Stomach (tissue), 9 donors: ENCODE results near the gene PALLD. TPM values are rescaled to one million over a fixed set of nuclear protein-coding genes. Genes with fewer than 3 reads are reported as not detected.
A peak's percentile ranks its signal among the peaks of the same experiment; 100 is the strongest.

Experiments used
- DNase-seq, 2 donors: peaks; one replicate each; pipeline versions ENCODE4 v3.0.0 to v3.0.0-alpha.2; 2013 to 2019
- H3K27ac ChIP-seq, 5 donors: fragments of 200-600 bp in 4 of 5; sonication (generic) in 4 of 5; one replicate each; pipeline ENCODE4 v1.5.1; 2013 to 2019; ENCODE audit warnings: mild to moderate bottlenecking in 1 of 5, moderate library complexity in 1 of 5
- H3K27me3 ChIP-seq, 3 donors: fragments of 200-600 bp; sonication (generic); one replicate each; pipeline ENCODE4 v1.5.1; 2017 to 2019; ENCODE audit warnings: mixed run types in 1 of 3
- H3K36me3 ChIP-seq, 4 donors: fragments of 200-600 bp; sonication (generic); 1 replicate in 3 of 4; 2 replicates in 1 of 4; pipeline ENCODE4 v1.5.1; 2016 to 2019
- H3K4me1 ChIP-seq, 4 donors: fragments of 200-600 bp; sonication (generic); one replicate each; pipeline ENCODE4 v1.5.1; 2016 to 2019
- H3K4me3 ChIP-seq, 4 donors: fragments of 200-600 bp; sonication (generic) in 3 of 4; one replicate each; pipeline ENCODE4 v1.5.1; 2016 to 2019; ENCODE audit warnings: mild to moderate bottlenecking in 1 of 4
- H3K9me3 ChIP-seq, 4 donors: fragments of 200-600 bp; sonication (generic); one replicate each; pipeline ENCODE4 v1.5.1; 2016 to 2019
- EP300 ChIP-seq: sonication (generic); formaldehyde crosslinking; IDR thresholded peaks from one replicate; pipeline ENCODE4 v1.6.1; 2017; ENCODE audit warnings: antibody characterized with exemption
- POLR2A ChIP-seq, 4 donors: fragments of 450-650 bp; IDR thresholded peaks; one replicate each; pipeline ENCODE4 v1.6.1; 2016; ENCODE audit warnings: antibody characterized with exemption in 4 of 4, control low read depth in 2 of 4, mild to moderate bottlenecking in 1 of 4, moderate library complexity in 1 of 4
- POLR2AphosphoS5 ChIP-seq, 3 donors: sonication (generic); formaldehyde crosslinking; IDR thresholded peaks; one replicate each; pipeline ENCODE4 v1.6.1; 2016; ENCODE audit warnings: antibody characterized with exemption in 3 of 3
- WGBS, 5 donors: extraction: QIAGEN DNeasy Blood & Tissue Kit in 3 of 5; methylation state at CpG; one replicate each; pipeline versions ENCODE4 v1.1.5 to v1.1.7; 2013 to 2018; 5-methylcytosine and 5-hydroxymethylcytosine counted together
- intact Hi-C: fragments of 100-400 bp; cut with DNase I; formaldehyde crosslinking; loops from one replicate; pipeline ENCODE4 v1.15.1; 2023; ENCODE audit warnings: low total_unique reads
- polyA plus RNA-seq, 3 donors: library from polyadenylated mRNA; stranded (reverse); fragments of 200-250 nt; gene quantifications; one replicate each; pipeline ENCODE4 v1.2.3, GENCODE V29; 2013
- total RNA-seq, 5 donors: library from RNA; depleted of rRNA; stranded (reverse); fragments of >200 nt; gene quantifications; one replicate each; pipeline versions ENCODE4 v1.1.0 to v1.2.3, GENCODE V29; 2014 to 2016
- TF ChIP-seq, protein P1 (sequence below), 7 experiments: fragments of 450-650 bp in 4 of 7; fragments of 200-600 bp in 3 of 7; sonication (generic) in 3 of 7; IDR thresholded peaks; one replicate each; pipeline ENCODE4 v1.5.1; 2016 to 2019; ENCODE audit warnings: antibody characterized with exemption in 7 of 7, control low read depth in 2 of 7, mild to moderate bottlenecking in 1 of 7
- donor health status: healthy with polysubstance abuse.
- donor health status: Bipolar disorder and iron deficiency.
- donor health status: healthy.

The PALLD gene
- total and polyA plus RNA-seq, 8 donors = 75.9 to 984 (median 206) TPM

DNA sequence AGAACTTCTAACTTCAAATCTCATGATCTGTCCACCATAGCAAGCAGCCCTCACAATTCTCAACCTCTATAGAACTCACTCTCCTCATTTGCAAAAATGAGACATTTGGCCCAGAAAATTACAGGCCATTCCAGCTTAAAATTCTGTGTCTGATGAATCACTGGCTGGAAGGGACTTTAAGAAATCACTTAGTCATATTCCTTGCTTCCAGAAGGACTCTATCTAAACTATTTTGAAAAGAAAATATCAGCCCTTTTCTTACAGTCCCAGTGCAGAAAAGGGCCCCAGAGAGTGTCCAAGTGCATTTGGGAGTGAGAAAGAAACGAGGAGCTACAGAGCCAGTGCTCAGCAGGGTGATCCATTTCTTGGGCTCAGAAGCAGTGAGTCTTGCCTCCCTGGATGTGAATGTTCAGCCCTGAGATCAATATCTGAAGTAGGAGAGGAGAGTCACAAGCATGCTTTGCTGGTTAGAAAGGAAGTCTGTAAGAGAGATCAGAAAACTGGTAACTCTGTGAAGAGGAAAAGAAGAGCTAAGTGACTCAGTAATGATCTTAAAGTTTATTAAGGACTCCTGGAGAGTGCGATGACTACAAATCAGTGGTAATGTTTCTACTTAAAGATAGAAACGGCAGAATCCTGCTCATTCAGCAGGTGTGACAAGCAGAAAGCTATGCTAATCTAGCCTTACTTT lies 139.8 kb downstream of the PALLD start:
- Histone ChIP-seq H3K4me3 (no peak overlapping the region), H3K9me3 (no peaks in the 10 kb centered on the region), H3K27ac (peak overlapping the region; percentile 38 to 75 (median 58)), H3K36me3 (no peaks in the 10 kb centered on the region), H3K27me3 (peaks cover 0 to 14% (median 0%) of the 10 kb centered on the region in 3 donors), H3K4me1 (peaks cover 10 to 38% (median 30%) of the 10 kb centered on the region in 4 donors)
- DNase-seq = peak in 1 of 2 donors; percentile 58
- TF ChIP-seq, protein P1, sequence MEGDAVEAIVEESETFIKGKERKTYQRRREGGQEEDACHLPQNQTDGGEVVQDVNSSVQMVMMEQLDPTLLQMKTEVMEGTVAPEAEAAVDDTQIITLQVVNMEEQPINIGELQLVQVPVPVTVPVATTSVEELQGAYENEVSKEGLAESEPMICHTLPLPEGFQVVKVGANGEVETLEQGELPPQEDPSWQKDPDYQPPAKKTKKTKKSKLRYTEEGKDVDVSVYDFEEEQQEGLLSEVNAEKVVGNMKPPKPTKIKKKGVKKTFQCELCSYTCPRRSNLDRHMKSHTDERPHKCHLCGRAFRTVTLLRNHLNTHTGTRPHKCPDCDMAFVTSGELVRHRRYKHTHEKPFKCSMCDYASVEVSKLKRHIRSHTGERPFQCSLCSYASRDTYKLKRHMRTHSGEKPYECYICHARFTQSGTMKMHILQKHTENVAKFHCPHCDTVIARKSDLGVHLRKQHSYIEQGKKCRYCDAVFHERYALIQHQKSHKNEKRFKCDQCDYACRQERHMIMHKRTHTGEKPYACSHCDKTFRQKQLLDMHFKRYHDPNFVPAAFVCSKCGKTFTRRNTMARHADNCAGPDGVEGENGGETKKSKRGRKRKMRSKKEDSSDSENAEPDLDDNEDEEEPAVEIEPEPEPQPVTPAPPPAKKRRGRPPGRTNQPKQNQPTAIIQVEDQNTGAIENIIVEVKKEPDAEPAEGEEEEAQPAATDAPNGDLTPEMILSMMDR (IDR thresholded peaks at IDR 0.05) = no peak
- TF ChIP-seq POLR2AphosphoS5 (IDR thresholded peaks at IDR 0.05) = no peak
- intact Hi-C loops = no loop called here
- 45 to 64% (median 59%) methylated on average over 3 of the region's 3 CpGs for WGBS, 5 donors

GRCh38 chr4:168637872-168638756 lies 141.3 kb downstream of the PALLD start:
- intact Hi-C loops = no loop called here
- H3K36me3 ChIP-seq = no peaks in the 10 kb centered on the region
- H3K4me1 ChIP-seq = peaks cover under 1 to 28% (median 21%) of the 10 kb centered on the region in 4 donors
- 76 to 97% (median 91%) methylated on average over 5 of the region's 5 CpGs for WGBS, 5 donors
- DNase-seq = no peak
- peak overlapping the region in 3 of 5 donors; percentile 58 to 75 (median 60) for H3K27ac ChIP-seq
- TF ChIP-seq POLR2AphosphoS5 (IDR thresholded peaks at IDR 0.05) = no peak
- TF ChIP-seq POLR2A (IDR thresholded peaks at IDR 0.05) = no peak
- no peak for TF ChIP-seq EP300
- TF ChIP-seq, protein P1 (IDR thresholded peaks at IDR 0.05) = no peak
- no peak overlapping the region for H3K4me3 ChIP-seq
- H3K9me3 ChIP-seq = no peaks in the 10 kb centered on the region
- H3K27me3 ChIP-seq = peaks cover 0 to 1% (median 0%) of the 10 kb centered on the region in 3 donors

DNA sequence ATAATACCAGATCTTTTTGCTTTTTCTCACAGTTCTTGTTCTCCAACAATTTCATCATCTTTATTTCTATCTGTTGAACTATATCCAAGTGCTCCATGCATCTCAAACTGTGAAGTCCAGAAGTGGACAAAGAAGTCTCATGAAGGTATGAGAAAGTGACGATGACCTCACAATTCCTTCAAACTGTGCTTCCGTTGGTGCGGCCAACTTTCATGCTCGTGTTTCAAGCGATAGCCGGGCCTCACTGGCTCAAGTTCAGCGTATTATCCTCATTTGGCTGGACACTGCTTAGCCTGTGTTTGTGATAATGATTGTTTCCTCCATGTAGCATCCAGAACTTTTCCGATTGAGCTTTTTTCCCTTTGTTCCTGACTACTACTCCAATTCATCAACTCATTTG lies 143.1 kb downstream of the PALLD start:
- Histone ChIP-seq H3K27me3 (no peaks in the 10 kb centered on the region), H3K36me3 (no peaks in the 10 kb centered on the region), H3K9me3 (no peaks in the 10 kb centered on the region), H3K27ac (no peak overlapping the region), H3K4me1 (peaks cover 0 to 23% (median 14%) of the 10 kb centered on the region in 4 donors), H3K4me3 (no peak overlapping the region)
- DNase-seq = no peak
- WGBS, 5 donors = 74 to 91% (median 87%) methylated on average over 8 of the region's 8 CpGs
- TF ChIP-seq EP300 (no peak), POLR2AphosphoS5 (IDR thresholded peaks at IDR 0.05) (no peak), POLR2A (IDR thresholded peaks at IDR 0.05) (no peak)
- TF ChIP-seq, protein P1 (IDR thresholded peaks at IDR 0.05) = no peak
- intact Hi-C loops = no loop called here

- H3K4me1 ChIP-seq = peaks cover 0 to 14% (median 6%) of the 10 kb centered on the region in 4 donors
- no peaks in the 10 kb centered on the region for H3K9me3 ChIP-seq
- H3K4me3 ChIP-seq = no peak overlapping the region
- TF ChIP-seq POLR2A (IDR thresholded peaks at IDR 0.05) = no peak
- TF ChIP-seq, protein P1 (IDR thresholded peaks at IDR 0.05) = no peak
- no peak for TF ChIP-seq EP300
- no peak for TF ChIP-seq POLR2AphosphoS5 (IDR thresholded peaks at IDR 0.05)
- H3K27me3 ChIP-seq = no peaks in the 10 kb centered on the region
- H3K36me3 ChIP-seq = no peaks in the 10 kb centered on the region
- no peak for DNase-seq
- 62 to 88% (median 74%) methylated on average over 3 of the region's 3 CpGs for WGBS, 5 donors
- intact Hi-C loops = no loop called here
- no peak overlapping the region for H3K27ac ChIP-seq
Measured at GRCh38 chr4:168641811-168642140, 144.9 kb downstream of the PALLD start.
